Activated gamma-delta T cell treated with anti-CD3 and anti-CD28 coated beads, Interleukin-2, amount 50 U/mL, for 16 hours (primary cell): Measurements from ENCODE around the gene TMEM232.
"Not testable (repeated sequence)": the region's sequence is repeated elsewhere in the genome, so short reads cannot be mapped to it uniquely, and the experiment has no call there.

ENCODE experiments used
- DNase-seq: peaks from one replicate; pipeline ENCODE4 v3.0.0-alpha.2; 2020; ENCODE audit warnings: low read depth

Gene TMEM232

DNA sequence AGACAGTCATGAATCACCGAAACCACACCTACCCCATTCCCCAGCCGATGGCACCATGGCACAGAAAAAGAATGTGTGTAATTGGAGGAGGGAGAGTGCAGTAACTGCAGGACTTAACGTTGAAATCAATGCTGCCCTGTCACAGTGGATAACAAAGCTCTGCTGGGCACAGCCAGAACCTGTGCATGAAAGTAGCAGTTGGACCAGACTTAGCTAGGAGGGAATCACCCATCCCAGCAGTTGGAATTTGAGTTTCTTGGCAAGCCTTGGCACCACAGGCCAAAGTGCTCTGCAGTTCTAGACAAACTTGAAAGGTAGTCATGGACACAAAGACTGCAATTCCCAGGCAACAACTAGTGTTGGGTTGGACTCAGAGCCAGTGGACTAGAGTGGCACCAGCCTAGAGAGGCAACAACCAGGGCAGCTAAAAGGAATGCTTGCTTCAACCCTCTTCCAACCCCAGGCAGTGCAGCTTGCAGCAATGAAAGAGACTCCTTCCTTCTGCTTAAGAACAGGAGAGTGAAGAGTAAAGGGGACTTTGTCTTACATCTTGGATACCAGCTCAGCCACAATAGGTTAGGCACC, 19.1 kb downstream of the TMEM232 start:
- no peak for DNase-seq

DNA sequence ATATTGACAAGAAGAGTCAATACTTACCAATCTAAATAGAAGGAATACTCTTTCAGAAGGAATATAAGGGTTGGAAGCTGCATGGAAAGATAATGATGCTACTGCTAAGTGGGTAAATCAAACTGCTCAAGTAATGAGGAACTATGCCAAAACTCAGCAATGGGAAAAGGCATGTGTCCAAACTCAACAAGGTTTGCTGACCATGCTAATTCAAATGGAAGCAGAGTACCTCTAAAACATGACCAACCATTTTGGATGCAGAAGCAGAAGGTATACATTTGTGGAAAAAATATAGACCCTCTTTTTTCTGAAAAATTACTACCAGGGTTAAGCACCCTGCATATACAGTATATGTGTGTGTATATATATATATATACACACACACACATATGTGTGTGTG, 21.1 kb downstream of the TMEM232 start:
- DNase-seq: no peak

DNA sequence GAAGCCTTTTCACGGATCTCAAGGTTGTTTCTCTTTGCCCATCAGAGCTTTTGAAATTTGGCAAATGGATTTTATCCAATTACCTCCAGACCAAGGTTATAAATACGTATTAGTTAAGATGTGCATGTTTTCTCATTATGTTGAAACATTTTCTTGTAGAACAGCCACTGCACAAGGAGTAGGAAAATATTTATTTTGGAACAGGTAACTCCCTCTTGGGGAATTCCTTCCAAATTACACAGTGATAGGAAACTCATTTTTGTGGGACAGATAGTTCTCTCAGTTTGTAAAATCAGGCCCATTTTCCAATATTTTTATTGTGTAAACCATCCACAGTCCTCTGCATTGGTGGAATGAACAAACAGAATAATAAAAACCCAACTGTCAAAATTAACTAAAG, 23.0 kb downstream of the TMEM232 start:
- DNase-seq: no peak

DNA sequence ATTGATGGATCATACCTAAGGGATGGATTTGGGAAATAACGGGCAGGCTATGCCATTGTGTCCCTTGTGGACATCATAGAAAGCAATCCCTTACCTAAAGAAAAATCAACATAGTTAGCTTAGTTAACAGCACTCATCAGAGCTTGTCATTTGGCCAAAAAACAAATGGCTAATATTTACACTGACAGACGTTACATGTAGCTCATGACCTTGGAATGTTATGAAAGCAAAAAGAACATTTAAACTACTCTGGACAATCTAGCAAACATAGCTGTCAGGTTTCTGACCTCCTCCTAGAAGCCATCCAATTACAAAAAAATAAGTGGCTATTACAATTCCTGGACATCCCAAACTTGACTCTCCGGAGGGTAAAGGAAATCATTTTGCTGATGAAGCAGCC, 23.8 kb downstream of the TMEM232 start:
- DNase-seq: no peak

DNA sequence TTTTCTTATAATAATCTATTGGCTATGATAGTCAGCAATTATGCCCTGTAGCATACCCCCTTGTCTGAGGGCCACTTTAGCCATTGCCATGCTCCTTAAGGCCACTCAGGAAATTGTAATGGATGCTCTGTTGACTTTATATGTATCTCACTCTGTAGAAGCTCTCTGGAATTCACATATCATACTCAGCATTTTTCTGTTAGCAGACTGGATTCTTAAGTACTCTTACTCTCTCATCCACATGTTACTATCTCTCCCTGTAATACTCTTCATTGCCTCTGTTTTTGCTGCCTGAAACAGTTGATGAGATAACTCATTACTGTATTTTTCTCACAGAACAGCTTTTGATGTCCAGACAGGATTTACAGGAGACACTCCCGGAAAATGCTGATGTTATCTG, 24.2 kb downstream of the TMEM232 start:
- DNase-seq: no peak

DNA sequence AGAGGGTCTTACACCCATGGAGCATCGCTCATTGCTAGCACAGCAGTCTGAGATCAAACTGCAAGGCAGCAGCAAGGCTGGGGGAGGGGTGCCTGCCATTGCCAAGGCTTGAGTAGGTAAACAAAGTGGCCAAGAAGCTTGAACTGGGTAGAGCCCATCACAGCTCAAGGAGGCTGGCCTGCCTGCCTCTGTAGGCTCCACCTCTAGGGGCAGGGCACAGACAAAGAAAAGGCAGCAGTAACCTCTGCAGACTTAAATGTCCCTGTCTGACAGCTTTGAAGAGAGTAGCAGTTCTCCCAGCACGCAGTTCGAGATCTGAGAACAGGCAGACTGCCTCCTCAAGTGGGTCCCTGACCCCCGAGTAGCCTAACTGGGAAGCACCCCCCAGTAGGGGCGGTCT, 33.8 kb downstream of the TMEM232 start:
- DNase-seq: not testable (repeated sequence)

DNA sequence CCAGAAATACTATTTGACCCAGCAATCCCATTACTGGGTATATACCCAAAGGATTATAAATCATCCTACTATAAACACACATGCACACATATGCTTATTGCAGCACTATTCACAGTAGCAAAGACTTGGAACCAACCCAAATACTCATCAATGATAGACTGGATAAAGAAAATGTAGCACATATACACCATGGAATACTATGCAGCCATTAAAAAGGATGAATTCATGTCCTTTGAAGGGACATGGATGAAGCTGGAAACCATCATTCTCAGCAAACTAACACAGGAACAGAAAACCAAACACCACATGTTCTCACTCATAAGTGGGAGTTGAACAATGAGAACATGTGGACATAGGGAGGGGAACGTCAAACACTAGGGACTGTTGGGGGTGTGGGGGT, 35.9 kb downstream of the TMEM232 start:
- DNase-seq: not testable (repeated sequence)

DNA sequence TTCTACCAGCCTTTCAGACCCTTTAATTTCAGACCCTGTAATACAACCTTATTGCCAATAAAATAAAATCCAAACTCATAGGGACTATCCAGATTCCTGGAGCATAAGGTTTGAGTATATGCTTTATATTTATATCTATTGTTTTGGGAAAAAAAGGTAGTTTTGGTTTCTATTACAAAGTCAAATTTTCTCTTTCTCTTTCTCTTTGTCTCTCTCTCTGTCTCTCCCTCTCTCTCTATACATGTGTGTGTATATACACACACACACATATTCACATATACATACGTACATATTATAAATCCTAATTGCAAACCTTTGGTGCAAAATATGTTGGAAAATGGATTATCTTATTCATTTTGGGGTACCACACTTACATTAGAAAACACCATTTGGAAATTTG, 39.0 kb downstream of the TMEM232 start:
- DNase-seq: no peak

DNA sequence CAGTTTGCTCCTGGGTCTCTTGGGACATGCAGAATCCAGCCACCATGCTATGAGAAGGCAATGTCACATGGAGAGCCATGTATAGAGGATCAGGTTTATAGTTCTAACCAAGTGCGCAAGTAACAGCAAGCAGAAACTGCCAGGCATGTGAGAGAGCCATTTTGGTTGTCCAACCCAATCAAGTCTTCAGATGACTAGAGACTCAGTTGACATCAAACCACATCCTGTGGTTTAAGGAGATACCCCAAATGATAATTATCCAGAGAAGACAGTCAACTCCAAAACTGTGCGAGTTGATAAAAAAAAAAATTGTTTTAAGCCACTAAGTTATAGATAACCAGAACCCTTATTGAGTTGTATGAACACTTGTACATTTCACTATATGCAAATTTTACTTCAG, 40.2 kb downstream of the TMEM232 start:
- no peak for DNase-seq

DNA sequence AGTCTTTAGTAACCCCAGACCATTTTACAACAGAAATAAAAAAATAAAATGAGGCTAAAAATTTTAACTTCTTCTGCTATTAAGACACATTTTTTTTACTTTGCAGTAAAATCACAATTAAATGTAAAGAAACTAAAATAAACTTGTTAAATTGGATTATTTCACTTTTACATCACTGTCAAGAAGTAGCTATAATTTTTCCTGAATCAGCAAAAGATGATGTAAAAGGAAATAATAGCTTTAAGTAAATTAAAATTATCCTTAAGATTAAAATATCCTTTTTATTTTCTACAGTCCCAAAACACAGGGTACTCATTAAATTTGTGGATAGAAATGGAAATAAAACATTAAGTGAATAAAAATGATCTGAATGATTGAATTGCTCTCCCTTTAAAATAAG, 44.5 kb downstream of the TMEM232 start:
- DNase-seq: no peak

DNA sequence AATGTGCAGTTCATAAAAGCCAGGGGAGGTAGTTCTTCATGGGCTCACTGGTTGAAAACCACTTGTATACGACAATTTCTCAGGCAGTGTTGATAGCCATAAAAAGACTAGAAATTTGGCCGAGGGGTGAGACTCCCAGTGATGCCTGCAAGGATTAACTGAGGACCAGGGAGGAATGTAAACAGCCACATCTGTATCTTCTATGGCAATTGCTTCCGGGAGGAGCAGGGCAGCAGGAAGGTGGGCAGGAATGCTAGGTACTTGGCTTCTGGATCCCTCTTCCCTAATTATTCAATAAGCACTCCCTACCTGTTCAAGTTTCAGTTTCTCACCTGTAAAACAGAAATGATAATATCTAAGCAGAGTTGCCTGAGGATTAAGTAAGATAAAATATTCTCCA, 45.4 kb downstream of the TMEM232 start:
- DNase-seq: no peak

DNA sequence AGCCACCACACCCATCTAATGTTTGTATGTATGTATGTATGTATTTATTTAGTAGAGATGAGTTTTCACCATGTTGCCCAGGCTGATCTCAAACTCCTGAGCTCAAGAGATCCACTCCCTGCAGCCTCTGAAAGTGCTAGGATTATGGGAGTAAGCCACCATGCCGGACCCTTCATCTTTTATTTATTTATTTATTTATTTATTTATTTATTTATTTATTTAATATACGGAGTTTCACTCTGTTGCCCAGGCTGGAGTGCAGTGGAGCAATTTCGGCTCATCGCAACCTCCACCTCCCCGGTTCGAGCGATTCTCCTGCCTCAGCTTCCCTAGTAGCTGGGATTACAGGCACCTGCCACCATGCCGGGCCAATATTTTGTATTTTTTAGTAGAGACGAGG, 49.9 kb downstream of the TMEM232 start:
- DNase-seq: not testable (repeated sequence)

DNA sequence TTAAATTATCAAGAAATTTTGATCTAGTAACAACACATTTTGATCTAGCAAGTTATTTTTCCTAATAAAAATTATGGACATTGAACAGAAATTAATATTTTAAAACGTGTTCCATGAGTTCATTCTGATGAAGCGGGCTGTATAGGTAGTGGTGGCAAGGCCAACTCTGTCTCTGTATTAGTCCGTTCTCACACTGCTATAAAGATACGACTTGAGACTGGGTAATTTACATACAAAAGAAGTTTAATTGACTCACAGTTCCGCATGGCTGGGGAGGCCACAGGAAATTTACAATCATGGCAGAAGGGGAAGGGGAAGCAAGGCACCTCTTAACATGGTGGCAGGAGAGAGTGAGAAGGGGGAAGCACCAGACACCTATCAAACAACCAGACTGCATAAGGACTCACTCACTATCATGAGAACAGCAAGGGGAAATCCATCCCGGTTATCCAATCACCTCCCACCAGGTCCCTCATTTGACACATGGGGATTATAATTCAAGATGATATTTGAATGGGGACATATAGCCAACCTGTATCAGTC, 61.2 kb downstream of the TMEM232 start:
- DNase-seq: no peak

DNA sequence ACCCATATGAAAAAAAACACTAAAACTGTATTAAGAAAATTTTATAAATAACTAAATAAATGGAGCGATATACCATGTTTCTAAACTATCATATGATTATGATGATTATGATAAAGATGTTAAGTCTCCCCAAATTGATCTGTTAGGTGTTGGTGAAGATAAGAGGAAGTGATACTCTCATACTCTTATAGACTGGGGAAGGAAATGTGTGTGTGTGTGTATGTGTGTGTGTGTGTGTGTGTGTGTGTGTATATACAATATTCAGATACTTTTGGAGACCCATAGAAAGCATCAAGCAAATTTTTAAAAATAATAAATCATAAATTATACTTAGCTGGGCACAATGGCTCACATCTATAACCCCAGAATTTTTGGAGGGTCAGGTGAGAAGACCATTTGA, 62.9 kb downstream of the TMEM232 start:
- no peak for DNase-seq

DNA sequence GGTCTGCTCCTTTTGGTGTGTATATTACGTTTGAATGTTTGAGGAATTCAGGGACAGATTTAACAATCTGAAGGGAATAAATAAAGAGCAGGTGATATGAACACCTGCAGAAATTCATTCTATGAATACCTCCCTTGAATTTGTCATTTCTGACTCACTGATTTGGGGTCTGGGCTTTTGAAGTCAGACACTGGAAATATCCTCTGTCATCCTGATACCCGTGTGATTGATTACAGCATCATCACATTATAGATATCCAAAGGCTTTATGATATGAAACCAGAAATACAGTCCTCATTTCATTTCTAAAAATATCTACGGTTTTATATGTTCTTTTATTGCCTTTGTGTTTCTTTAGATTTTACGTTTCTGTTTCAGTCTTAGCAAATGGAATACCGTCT, 68.5 kb downstream of the TMEM232 start:
- DNase-seq: no peak

DNA sequence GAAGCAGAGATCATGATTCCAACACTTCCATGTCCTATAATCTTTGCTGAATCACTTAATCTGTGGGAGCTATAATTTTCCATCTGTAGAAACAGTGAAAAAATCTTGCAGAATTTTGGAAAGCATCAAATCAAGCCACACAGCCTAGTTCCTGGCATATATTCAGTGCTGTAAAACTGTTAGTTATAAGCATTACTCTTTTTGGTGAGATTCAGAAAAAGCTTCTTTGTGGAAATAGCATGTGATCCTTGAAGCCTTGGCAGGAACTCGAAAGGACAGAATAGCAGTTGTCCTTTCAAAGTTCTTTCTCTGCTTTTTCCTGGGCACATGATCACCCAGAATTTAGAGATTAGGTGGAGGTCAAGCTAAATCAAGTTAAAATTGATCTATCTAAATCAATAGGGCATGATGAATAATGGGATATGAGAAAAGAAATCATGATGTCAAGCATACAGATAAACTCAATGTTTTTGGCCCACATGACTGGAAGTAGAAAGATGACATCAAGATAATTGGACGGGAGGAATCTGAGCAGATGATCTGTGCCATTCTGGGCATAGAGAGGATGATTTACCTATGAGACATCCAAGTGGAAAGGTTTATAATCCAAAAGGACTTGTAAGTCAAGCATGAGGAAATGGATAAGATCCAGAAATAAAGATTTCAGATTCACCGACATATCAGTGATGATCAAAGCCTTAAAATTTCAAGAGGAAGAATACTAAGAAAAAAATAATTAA, 73.1 kb downstream of the TMEM232 start:
- DNase-seq: no peak

DNA sequence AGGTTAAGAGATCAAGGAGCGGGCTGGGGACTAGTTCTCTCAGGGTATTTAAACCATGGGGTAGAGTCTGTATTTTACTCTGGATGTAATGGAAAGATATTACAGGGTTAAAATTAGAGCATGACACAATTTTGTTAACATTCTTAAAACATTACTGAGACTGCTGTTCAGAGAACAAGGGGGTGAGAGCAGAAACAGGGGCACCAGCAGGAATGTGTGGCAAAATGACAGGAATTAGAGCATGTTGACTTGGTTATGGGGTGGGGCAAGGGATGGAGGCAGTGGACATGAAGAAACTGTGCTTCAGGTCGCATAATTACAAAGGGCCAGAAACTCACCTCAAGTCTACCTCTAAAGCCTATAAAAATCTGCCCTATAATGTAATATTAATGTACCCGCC, 75.0 kb downstream of the TMEM232 start:
- DNase-seq: no peak

DNA sequence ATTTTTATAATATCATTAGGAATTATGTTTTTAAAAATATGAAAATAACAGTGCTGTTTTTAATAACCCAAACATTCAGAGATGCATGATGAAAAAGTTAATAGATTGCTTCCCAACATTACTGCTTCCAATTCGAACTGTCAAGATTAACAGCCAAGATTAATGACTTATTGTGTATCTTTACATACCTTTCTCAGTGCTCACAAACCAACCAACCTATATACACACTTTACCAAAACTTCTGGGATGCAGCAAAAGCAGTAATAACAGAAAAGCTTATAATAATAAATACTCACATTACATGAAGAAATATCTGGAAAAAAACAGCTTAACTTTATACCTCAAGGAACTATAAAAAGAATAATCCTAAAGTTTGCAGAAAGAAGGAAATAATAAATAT, 82.1 kb downstream of the TMEM232 start:
- no peak for DNase-seq

DNA sequence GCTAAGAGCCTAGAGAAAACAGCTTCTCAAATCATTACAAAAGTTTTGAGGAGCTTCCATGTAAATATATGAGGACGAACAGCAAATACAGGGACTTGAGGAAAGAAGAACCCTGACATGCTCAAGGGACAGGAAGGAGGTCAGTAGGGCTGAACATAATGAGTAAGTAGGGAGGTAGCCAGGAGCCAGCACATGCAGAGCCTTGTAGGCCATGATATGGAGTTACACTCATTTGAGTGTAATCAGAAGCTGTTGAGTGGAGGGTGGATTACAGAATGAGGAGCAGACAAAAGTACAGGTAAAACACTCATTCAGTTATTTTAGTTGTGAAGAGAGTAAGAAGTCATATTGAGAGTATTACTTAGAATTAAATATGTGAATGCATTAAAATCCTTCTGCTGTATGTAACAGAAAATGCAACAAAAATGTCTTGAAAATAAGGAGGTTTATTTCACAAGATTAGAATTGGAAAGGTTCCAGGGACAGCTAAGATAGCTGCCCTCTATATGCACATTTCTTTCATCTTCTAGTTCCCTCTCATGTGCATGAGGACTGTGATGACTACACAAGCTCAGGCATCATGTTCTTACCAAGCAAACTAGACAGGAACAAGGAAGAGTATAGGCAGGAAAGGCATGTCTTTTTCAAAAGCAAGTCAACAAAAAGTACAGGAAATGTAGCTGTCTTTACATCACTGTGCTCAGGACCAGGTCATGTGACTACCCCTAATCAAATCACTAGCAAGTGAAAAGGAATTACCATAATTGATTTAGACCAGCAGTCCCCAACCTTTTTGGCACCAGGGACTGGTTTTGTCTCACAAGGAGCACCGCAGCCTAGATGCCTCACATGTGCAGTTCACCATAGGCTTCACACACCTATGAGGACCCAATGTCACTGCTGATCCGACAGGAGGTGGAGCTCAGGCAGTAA, 87.2 kb downstream of the TMEM232 start:
- DNase-seq: no peak

DNA sequence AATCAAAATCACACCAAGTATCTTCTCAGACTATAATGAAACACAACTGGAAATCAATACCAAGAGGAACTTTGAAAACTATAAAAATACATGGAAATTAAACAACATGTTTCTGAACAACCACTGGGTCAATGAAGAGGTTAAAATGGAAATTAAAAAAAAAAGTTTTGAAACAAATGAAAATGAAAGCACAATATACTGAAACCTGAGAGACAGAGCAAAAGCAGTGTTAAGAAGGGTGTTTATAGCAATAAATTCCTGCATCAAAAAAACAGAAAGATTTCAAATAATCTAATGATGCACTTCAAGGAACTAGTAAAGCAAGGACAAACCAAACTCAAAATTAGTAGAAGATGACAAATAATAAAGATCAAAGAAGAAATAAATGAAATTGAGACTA, 92.0 kb downstream of the TMEM232 start:
- no peak for DNase-seq

DNA sequence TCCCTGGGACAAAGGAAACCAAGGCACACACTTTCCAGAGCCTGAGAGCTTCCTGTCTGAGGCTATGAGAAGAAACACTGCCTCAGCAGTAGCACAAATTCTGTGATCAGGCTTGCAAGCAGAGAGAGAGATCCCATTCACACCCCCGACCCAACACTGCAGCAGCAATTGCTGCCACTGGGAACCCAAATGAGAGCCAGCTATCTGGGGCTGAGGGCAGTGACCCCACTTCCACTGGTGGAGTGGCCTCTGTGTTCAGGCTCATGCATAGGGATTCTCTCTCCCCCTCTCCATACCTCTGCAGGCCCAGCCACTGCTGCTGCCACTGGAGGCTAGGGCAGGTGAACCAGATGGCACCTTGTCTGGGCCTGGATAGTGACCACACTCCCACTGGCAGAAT, 95.2 kb downstream of the TMEM232 start:
- no peak for DNase-seq

DNA sequence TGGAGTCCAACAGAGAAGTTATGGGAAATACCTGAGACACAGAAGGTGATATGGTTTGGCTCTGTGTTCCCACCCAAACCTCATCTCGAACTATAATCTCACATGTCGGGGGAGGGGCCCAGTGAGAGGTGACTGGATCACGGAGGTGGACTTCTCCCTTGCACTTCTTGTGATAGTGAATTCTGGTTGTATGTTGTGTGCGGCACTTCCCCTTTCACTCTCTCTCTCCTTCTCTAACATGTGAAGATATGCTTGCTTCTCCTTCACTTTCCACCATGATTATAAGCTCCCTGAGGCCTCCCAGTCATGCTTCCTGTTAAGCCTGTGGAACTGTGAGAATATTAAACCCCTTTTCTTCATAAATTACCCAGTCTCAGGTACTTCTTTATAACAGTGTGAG, 96.1 kb downstream of the TMEM232 start:
- no peak for DNase-seq
